Measurements from ENCODE around the gene CEP131. TPM values are rescaled to one million over a fixed set of nuclear protein-coding genes. Genes with fewer than 3 reads are reported as not detected.

The CEP131 gene
- total RNA-seq, 4 donors from 2014 or later, result 9.2 to 35.0 (median 20.9) TPM

DNA sequence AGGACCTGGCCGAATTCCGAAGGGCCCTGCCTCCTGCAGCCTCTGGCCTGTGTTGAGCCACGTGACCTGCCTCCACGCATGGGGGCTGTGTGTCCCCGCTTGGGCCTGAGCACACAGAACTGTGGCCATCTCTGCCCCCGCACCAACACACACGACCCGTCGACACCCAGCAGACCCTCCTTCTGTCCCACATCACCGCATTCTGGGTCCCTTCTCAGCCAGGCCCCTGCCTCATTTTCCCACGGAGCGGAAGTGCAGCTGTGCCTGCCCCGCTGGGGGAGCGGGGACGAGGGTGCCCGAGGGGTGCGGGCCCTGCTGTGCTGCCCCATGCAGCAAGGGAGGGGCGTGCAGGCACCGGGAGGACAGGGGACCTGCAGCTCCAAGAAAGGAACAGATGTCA lies 34.8 kb upstream of the CEP131 start:
- 90 to 91% methylated on average over 17 to 19 of the region's 19 CpGs for WGBS, 2 donors
- no peaks in the 10 kb centered on the region for H3K9me3 ChIP-seq
- H3K27me3 ChIP-seq, result no peaks in the 10 kb centered on the region
- H3K4me1 ChIP-seq, result peaks cover 0 to 25% (median 12%) of the 10 kb centered on the region in 4 donors
- no peak for TF ChIP-seq EP300 (IDR thresholded peaks at IDR 0.05)
- TF ChIP-seq POLR2A (IDR thresholded peaks at IDR 0.05), result no peak
- TF ChIP-seq, protein P1, sequence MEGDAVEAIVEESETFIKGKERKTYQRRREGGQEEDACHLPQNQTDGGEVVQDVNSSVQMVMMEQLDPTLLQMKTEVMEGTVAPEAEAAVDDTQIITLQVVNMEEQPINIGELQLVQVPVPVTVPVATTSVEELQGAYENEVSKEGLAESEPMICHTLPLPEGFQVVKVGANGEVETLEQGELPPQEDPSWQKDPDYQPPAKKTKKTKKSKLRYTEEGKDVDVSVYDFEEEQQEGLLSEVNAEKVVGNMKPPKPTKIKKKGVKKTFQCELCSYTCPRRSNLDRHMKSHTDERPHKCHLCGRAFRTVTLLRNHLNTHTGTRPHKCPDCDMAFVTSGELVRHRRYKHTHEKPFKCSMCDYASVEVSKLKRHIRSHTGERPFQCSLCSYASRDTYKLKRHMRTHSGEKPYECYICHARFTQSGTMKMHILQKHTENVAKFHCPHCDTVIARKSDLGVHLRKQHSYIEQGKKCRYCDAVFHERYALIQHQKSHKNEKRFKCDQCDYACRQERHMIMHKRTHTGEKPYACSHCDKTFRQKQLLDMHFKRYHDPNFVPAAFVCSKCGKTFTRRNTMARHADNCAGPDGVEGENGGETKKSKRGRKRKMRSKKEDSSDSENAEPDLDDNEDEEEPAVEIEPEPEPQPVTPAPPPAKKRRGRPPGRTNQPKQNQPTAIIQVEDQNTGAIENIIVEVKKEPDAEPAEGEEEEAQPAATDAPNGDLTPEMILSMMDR (IDR thresholded peaks at IDR 0.05), result no peak
- peaks cover 0 to 64% (median 25%) of the 10 kb centered on the region in 3 donors for H3K36me3 ChIP-seq
- no peak overlapping the region for H3K27ac ChIP-seq
- H3K4me3 ChIP-seq, result no peak overlapping the region
- DNase-seq (ENCODE audit: low spot score in 2 of 2), result no peak

DNA sequence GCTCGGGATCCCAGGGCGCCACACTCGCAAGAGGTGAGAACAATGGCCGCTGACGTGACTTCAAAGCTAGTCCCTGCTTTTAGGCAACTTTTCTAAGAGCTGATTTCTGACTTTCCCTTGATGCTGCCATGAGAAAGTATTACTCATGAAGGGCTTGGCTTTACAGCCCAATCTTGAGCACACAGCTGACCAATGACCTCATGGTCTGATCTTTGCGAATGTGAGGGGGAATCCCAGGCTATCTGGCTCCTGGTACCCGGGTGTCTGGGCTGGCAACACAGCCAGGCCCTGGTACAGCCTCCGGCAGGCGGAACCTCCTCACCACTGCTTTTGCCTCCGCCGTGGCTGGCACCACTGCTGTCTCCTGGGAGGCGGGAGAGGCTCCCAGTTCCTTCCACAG lies 33.9 kb upstream of the CEP131 start:
- Histone ChIP-seq H3K27me3 (no peaks in the 10 kb centered on the region), H3K4me3 (no peak overlapping the region), H3K4me1 (peaks cover 0 to 25% (median 12%) of the 10 kb centered on the region in 4 donors), H3K27ac (no peak overlapping the region), H3K9me3 (no peaks in the 10 kb centered on the region), H3K36me3 (peaks cover 0 to 64% (median 25%) of the 10 kb centered on the region in 3 donors)
- TF ChIP-seq, protein P1 (IDR thresholded peaks at IDR 0.05), result no peak
- TF ChIP-seq EP300 (IDR thresholded peaks at IDR 0.05) (no peak), POLR2A (IDR thresholded peaks at IDR 0.05) (no peak)
- no peak for DNase-seq (ENCODE audit: low spot score in 2 of 2)
- 75 to 80% methylated on average over 7 to 12 of the region's 12 CpGs for WGBS, 2 donors

DNA sequence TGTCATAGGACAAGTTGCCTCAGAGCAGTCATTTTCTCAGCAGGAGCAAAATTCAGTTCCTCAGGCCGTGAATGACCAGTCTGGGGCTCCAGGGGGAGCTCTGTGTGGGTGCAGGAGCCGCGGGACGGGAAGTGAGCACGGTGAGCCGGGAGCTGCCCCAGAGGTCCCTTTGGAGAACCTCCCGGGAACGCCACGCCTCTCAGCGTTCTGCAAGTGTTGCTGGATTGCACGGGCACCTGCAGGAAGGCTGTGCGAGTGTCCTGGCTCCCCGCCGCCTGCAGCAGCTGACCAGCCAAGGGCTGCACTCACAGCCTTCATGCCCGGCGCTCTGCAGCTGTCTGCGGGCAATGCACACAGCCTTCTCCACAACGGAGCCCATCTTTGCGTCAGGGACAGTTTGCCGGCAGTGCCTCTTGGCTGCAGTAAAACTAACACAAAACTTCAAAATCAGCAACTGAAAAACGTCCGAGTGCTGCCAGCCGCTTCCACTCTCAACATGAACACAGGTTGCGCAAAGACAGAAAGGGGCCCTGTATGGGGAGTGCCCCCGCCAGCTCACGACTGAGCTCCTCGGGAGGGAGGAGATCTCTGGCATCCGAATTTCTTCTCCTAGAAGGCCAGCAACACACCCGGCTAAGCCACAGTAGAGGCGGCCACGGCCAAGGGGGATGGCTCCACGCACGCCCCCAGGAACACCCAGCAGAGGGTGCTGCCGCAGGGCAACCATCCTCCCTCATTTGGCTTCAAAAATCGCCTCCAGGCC lies 32.4 kb upstream of the CEP131 start:
- H3K9me3 ChIP-seq, result no peaks in the 10 kb centered on the region
- H3K27me3 ChIP-seq, result no peaks in the 10 kb centered on the region
- H3K4me3 ChIP-seq, result no peak overlapping the region
- peaks cover 0 to 64% (median 16%) of the 10 kb centered on the region in 3 donors for H3K36me3 ChIP-seq
- H3K4me1 ChIP-seq, result peaks cover 0 to 25% (median 12%) of the 10 kb centered on the region in 4 donors
- H3K27ac ChIP-seq, result peak overlapping the region in 1 of 4 donors; percentile 58
- 35 to 37% methylated on average over 27 to 34 of the region's 35 CpGs for WGBS, 2 donors
- TF ChIP-seq POLR2A (IDR thresholded peaks at IDR 0.05), result no peak
- TF ChIP-seq EP300 (IDR thresholded peaks at IDR 0.05), result peak in 1 of 2 donors; percentile 21
- TF ChIP-seq, protein P1 (IDR thresholded peaks at IDR 0.05), result peak in 4 of 5 experiments; percentile 28 to 62 (median 51)
- DNase-seq (ENCODE audit: low spot score in 2 of 2), result peak; percentile 53 to 55

DNA sequence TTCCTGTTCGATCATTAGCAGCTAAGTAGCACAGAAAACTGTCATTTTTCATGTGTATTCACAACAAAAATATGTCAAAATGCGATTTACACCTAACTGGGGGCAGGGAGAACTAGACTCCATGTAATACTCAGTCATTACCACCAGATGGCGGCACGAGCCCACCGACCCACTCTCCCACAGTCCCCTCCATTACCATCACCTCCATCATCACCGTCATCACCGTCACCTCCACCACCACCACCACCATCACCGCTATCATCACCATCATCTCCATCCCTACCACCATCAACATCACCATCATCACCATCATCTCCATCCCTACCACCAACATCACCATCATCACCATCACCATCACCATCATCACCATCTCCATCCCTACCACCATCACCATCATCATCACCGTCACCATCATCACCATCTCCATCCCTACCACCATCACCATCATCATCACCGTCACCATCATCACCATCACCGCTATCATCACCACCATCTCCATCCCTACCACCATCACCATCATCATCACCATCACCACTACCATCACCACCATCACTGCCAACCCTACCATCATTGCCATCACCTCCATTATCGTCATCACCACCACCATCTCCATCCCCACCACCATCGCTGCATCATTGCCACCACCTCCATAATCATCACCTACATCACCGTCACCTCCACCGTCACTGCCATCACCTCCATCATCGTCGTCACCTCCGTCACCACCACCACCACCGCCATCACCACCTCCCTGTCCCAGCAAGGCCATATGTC lies 30.8 kb upstream of the CEP131 start:
- peaks cover 0 to 57% (median 8%) of the 10 kb centered on the region in 3 donors for H3K36me3 ChIP-seq
- H3K4me1 ChIP-seq, result peaks cover 0 to 25% (median 12%) of the 10 kb centered on the region in 4 donors
- H3K4me3 ChIP-seq, result no peak overlapping the region
- H3K27me3 ChIP-seq, result no peaks in the 10 kb centered on the region
- 60 to 61% methylated on average over 19 of the region's 19 CpGs for WGBS, 2 donors
- DNase-seq (ENCODE audit: low spot score in 2 of 2), result peak in 1 of 2 donors; percentile 66
- TF ChIP-seq, protein P1 (IDR thresholded peaks at IDR 0.05), result peak; percentile 78 to 95 (median 86)
- no peak for TF ChIP-seq POLR2A (IDR thresholded peaks at IDR 0.05)
- no peaks in the 10 kb centered on the region for H3K9me3 ChIP-seq
- no peak overlapping the region for H3K27ac ChIP-seq

DNA sequence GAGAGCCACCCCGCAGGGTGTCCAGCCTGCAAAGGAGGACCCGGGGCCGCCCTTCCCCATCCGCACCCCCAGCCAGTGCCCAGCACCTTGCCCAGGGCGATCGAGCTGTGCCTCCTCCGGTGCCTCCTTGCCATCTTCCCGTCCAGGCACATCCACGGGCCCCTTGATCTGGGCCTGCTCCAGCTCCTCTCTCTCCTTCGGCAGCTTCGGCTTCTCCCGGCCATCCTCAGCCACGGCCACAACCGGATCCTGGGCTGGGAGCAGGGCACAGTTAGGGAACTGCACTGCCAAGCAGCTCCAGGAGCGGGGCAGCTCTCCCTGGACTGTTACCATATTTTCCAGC lies 30.2 kb upstream of the CEP131 start:
- 77 to 83% methylated on average over 15 of the region's 15 CpGs for WGBS, 2 donors
- H3K27me3 ChIP-seq, result no peaks in the 10 kb centered on the region
- peaks cover 0 to 25% (median 12%) of the 10 kb centered on the region in 4 donors for H3K4me1 ChIP-seq
- TF ChIP-seq, protein P1 (IDR thresholded peaks at IDR 0.05), result no peak
- no peak for TF ChIP-seq EP300 (IDR thresholded peaks at IDR 0.05)
- no peak for TF ChIP-seq POLR2A (IDR thresholded peaks at IDR 0.05)
- H3K27ac ChIP-seq, result no peak overlapping the region
- DNase-seq (ENCODE audit: low spot score in 2 of 2), result no peak
- no peaks in the 10 kb centered on the region for H3K9me3 ChIP-seq
- no peak overlapping the region for H3K4me3 ChIP-seq
- peaks cover 0 to 51% (median 8%) of the 10 kb centered on the region in 3 donors for H3K36me3 ChIP-seq

All from tibial nerve (tissue), 4 donors.